GM21737 (cell line): Measurements from ENCODE around the gene RNF6.

Source experiments
- ATAC-seq: cut with Tn5 transposase; IDR thresholded peaks from one replicate; pipeline ENCODE4 v1.9.1; 2021; ENCODE audit warnings: mild to moderate bottlenecking, moderate library complexity; ENCODE audit not compliant: unreplicated experiment

Gene RNF6

DNA sequence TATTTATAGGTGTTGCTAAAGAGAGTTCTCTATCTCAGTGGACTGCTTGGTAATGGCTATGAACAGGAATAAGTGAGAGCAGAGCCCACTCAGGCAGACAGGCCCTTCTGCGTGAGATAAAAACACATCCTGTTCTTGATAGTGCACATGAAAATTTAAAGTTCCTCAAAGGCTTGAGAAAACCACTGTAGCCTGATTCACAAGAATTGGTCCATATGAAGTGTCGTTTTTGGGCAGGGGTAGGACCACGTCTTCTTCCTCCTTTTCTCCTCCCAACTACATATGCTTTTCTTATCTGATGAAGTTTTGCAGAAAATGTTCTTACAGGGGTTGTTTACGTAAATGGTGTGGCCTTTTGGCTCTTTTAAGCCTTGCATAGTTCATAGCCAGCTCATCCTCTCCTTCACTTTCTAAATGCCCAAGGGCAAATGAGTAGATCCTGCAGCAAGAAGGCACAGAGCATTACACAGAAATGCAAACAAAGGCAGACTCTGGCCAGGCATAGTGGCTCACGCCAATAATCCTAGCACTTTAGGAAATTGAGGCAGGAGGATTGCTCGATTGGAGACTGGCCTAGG, 53.8 kb downstream of the RNF6 start:
- ATAC-seq, result no peak

- no peak for ATAC-seq
Observed at GRCh38 chr13:26163812-26164211, 58.3 kb downstream of the RNF6 start.
